Measurements from ENCODE around the gene PSMG3.
A peak's percentile ranks its signal among the peaks of the same experiment; 100 is the strongest.

The PSMG3 gene

DNA sequence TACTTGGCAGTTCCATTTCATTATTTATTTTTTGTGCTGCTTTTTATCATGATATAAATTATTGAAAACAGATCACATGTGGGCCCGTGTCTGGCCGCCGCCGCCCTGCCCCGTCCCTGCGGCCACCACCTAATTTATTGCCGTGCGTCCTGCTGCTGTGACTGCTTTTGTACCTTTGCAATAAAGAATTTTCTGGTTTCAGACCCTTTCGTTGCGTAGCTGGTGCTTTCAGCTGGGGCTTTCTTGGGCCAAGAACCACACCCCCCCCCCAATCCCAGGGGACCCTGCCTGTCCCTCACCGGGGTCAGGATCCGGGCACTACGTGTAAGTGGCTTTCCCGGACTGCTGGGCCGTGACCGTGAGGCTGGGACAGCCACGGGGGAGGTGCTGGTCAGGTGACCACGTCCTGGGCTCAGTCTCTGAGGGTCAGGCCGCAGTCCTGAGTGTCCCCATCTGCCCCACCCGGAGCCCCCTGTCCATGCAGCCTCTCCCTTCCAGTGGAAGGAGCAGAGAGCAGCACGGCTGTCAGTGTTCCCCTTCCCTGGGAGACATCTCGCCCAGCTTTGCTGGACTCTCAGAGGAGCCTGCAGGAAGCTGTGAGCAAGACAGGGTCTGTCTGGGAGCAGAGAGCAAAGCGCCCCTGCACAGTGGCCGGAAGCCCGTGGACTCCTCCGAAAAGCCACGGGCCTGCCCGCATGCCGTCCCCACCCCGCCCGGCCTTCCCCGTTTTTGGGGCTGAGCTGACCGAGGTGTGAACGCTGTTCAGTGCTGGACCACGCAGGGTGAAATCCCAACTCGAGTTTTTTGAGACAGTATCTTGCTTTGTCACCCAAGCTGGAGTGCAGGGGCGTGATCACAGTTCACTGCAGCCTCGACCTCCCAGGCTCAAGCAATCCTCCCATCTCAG, 26.7 kb downstream of the PSMG3 start:
- DNase-seq = no peak

DNA sequence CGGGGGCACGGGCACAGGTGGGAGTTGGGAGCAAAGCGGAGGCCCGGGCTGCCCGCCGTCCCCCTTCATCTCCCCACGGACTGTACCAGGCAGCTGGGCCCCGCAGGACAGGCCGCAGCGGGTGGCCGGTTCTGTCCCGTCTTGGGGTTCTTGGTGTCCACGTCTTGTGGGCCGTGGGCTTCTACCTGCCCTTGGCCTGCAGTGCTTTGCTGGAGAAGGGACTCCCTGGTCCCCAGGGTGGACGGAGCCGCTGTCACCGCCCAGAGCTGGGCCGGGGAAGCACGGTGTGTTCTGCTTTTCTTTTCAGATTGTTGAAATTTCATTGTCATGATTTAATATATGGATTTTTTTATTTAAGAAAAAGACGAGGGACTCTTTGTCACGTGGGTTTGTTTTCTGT, 27.5 kb downstream of the PSMG3 start:
- no peak for DNase-seq

DNA sequence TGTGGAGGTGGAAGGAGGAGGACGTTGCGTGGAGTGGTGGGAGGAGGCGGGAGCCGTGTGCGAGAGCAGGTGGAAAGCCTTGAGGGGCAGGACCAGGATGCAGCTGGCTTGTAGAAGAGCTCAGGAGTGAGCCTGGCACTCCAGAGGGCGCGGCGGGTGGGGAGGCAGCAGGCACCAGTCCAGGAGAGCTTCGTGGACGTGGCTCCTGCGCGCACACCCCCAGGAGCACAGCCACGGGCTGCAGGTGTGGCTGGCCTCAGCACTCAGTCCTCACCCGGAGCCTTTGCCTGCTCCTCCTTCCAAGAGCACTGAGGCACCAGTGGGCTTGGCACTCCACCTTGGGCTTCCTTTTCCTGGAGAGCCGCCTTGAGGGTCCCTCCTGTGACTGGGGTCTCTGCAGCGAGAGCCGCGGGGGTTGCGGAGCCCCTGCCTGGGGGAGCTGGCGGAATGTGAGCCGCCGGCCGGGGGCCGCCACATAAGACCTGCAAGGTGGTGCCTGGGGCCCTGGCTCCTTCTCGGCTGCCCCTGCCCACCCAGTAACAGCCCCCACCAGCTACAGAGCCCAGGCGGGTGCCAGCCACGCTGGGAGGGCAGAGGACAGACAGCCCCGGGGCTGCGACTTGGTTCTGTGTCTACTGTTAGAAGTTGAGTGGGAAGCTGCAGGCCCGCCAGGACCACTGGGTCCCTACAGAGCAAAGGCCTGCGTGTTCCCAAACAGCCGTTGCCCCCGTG, 28.2 kb downstream of the PSMG3 start:
- no peak for DNase-seq

DNA sequence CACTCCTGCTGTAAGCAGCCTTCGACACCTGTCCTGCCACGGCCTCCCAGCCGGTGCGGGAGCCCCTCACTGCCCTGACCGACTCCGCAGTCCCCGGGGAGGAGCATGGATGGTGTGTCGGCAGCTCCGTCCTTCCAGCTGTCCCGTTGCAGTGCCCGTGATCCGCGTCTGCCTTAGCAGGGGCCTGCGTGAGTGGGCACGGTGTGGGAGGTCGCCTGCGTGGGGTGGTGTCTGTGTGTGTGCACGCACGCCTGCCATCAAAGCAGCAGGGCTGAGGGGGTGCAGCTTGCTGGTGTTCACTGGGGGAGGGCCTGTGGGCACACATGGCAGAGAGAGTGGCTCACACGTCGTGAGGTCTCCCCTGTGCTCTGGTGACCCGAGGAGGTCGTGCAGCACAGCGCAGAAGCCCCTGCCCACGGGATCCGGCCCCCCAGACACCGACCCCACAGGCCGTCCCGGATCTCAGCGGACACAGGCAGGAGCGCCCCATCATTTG, 29.0 kb downstream of the PSMG3 start:
- no peak for DNase-seq

DNA sequence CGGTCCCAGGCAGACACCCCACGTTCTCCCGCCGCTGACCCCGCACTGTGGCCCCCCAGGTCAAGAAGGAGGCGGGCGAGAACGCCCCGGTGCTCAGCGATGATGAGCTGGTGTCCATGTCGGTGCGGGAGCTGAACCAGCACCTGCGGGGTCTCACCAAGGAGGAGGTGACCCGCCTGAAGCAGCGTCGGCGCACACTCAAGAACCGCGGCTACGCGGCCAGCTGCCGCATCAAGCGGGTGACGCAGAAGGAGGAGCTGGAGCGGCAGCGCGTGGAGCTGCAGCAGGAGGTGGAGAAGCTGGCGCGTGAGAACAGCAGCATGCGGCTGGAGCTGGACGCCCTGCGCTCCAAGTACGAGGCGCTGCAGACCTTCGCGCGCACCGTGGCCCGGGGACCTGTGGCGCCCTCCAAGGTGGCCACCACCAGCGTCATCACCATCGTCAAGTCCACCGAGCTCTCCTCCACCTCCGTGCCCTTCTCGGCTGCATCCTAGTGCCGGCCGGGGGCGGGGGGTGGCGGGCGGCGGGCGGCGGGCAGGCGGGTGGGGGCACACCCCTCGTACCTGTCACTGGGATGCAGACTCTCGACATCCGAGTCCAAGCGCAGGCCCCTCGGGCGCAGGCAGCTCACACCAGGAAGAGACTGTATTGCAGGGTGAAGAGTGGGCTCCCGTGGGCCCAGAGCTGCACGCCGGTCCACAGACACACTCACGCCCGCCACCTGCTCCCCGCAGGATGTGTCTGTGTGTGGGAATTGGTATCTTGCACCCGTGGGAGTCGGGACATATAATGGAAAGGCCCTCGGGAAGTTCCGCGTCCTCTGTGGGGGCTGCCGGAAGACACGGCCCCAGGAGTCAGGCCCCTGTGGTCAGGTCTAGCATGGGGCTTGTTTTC, 29.7 kb downstream of the PSMG3 start:
- DNase-seq = no peak

DNA sequence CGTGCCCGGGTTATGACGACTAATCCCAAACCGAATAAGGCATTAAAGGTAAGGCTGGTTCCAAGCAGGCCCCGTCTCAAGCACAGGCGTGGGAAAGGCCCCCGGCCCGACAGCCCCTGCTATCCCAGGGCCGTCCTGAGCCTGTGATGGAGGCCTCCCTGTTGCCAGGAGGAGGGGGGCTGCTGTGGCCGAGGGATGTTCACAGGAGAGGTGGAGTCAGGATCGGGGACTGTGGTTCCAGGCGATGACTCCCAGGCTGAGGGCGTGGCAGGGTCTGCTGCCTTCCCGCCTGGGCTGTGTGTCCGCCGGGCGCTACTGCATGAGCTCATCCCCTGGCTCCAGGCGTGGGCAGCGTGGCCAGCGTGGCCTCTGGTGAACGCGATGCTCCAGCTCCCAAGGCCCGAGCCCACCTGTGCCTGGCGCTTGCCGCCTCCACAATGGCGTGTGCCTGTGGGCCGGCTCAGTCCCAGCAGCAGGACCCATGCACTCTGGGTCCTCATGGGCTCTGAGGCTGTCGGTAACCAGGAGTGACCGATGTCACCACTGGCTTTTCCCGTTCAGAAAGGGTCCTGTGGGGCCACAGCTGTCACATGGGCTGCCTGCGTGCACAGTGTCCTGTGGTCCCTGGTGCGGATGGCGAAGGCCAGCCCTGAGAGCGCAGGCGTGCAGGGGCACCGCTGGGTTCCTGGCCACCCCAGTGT, 30.5 kb downstream of the PSMG3 start:
- no peak for DNase-seq

DNA sequence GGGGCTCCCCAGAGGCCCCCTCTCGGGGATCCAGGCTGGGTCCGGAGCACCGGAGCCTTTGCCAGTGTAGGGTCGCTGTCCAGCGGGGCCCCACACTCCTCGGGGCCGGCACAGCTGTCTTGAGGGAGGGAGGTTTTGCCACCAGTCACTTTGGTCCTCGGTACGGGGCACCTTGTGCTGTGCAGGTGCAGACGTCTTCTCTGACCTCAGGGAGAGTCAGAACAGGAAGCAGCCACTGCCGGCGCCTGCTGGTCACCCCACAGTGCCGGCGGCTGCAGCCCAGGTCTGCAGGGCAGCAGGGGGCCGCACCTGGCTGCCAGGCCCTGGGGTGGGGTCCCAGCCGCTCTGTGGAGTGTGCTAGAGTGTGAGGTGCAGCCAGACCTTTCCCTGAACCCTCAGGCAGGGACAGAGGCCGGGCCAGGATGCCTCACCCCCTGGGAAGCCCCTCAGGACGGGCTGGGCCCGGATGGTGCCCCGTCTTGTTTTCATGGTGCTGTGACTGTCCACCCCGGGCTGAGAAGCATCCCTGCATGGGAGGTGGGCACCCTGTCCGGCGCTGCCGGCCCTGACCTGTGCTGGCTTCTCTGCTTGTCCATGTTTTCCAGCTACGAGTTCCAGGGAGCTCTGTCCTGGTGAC, 31.2 kb downstream of the PSMG3 start:
- DNase-seq = no peak

DNA sequence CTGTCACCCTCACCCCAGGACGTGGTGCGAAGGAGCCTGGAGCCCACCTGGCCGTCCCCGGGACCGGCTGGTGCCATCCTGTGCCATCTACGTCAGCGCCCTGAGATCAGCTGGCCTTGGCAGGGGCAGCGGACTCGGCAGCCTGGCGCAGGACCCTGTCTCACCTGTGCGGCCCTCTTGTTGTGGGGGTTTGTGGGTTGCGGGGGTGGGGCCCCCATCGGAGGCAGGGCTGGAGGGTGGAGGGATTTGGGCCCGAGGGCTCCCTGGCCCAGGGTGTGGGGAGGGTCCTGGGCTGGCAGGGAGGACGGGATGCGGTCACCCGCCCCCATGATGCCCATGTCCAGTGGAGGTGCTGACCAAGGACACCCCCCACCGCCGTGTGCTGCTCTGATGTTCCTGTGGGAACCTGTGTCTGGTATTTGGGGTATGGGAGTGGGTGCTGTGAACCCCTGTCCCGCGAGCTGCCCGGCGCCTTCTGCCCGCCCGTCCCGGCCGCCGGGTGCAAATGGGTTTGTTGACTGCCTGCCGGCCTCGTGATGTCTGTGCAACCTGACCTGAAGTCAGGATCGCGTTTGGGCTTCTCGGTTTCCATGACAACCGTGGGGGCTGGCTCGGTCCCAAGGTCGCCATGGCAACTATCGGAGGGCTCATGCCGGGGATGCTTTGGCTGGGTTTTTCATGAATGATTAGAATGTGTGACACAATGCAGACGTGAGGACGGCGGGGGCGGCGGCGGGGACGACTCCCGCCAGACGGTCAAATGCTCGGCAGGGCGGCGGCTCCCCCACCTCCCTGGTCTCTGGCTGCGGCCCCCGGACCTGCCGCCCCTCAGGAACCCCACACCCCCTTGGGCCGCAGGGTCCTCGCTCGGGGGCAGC, 32.1 kb downstream of the PSMG3 start:
- peak; percentile 87 to 88 for DNase-seq

DNA sequence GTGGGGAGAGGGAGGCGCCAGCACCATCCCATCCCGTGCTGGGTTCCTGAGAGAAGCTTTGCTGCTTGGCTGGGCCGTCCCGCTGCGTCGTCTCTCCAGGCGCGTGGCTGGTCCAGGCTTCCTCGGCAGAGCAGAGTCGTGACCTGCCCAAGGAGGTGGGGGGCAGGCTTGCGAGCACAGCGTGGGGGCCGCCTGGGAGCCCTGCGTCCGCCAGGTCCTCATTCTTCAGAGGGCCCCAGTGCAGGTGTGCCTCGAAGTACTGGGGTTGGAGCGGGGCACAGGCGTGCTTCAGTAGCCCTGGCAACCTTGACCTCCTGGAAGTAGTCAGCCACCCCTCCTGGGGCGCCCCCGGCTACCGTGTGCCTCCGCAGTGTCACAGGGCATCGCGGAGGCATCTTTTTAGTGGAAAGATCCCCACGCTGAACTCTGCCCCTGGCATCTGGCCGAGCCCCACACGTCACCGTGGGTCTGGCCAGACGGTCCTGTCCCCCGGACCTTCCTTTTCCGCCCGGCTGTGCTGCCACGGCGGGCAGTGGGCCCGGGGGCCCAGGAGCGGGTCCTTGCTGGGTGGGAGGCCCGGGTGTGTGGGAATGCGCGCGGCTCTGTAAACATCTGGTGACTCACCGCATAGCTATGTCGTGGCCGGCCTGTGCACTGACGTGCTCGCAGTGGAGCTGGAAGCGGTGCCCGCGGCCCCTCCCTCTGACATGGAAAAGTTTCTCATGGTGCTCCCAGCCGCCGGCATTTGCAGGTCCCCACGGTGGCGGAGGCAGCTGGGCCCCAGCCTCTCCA, 32.9 kb downstream of the PSMG3 start:
- DNase-seq = peak; percentile 96 to 97

DNA sequence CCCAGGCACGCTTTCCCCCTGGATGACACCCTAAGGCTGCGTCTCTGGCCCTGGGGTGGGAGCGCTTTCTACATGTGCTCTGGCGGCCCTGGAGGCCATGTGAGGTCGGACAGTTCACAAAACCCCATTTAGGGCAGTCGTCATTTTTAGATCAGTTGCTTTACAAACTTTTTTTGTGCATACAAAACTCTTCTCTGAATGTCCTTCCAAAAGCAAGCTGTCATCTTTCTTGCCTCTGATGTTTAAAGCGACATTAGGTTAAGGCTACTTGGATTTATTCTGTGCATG, 33.4 kb downstream of the PSMG3 start:
- DNase-seq = no peak

DNA sequence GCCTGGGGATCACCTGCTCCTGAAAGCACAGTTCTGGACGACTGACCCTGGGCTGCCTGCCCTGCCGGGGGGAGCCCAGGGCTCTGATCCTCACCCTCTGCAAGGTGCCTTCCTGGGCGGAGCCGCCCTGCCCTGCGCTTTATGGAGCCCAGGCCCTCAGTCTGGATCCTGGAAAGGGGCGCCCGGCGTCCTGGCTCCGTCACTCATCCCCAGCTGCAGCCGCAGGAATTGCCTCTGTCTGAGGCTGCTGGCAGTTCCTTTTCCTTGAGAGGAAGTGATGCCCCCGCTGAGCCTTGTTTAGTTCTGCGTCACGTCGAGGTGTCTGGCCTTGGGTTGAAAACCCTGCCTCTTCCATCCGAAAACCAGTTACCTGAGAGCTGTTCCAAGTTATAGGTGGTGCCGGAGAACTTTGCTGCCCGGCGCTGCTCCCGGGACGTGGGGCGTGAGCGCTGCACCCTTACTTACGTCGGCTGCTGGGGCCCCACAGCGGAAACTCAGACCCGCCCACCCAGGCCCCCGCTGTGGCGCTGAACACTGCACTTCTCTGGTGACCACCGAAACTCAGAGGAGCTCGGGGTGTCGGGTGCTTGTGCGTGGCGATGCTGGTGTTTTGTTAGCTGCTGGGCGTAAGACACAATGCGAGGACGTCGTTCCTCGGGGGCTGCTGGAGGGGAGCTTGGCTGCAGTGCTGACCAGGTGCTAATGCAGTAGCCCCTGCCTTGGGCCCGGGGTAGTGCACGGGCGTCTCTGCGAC, 34.0 kb downstream of the PSMG3 start:
- no peak for DNase-seq

DNA sequence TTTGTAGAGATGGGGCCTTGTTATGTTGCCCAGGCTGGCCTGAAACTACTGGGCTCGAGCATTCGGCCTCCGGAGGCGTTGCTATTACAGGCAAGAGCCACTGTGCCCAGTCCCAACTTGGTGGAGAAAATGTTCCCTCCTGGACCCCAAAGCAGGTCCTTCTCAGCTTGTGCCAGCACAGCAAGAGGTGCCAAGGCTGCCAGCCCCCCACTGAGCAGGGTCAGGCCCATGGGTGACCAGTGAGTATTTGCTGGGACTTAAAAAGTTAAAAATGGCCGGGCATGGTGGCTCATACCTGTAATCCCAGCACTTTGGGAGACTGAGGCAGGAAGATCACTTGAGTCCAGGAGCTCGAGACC, 34.8 kb downstream of the PSMG3 start:
- DNase-seq = no peak

DNA sequence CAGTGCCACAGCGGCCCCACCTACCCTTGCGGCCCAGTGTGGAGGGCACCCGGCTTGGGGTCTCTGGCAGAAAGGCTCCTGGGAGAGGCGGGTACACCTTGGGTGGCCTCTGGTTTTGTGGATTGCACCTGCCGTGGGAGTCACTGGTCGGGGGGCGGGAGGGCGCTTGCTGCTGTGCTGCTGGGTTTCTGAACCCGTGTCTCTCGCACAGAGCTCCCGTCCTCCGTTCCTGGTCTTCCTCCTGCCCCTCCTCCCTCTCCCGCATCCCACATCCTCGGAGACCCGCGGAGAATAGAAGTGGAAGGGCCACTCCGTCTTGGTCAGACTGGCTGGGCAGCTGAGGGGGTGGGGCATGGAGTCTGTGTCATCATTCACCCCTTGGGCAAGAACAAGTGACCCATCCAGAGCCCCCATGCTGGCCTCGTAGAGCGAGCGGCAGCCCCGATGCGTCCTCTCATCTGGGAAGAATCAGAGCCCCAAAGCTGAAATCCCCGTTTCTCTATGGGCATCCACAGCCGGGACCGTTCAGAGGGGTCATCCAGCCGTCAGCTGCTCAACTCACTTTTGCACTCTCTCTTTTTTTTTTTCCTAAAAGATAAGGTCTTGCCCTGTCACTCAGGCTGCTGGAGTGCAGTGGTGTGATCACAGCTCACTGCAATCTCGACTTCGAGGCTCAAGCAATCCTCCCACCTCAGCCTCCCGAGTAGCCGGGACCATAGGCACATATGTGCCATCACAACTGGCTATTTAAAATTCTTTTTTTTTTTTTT, 35.3 kb downstream of the PSMG3 start:
- no peak for DNase-seq

DNA sequence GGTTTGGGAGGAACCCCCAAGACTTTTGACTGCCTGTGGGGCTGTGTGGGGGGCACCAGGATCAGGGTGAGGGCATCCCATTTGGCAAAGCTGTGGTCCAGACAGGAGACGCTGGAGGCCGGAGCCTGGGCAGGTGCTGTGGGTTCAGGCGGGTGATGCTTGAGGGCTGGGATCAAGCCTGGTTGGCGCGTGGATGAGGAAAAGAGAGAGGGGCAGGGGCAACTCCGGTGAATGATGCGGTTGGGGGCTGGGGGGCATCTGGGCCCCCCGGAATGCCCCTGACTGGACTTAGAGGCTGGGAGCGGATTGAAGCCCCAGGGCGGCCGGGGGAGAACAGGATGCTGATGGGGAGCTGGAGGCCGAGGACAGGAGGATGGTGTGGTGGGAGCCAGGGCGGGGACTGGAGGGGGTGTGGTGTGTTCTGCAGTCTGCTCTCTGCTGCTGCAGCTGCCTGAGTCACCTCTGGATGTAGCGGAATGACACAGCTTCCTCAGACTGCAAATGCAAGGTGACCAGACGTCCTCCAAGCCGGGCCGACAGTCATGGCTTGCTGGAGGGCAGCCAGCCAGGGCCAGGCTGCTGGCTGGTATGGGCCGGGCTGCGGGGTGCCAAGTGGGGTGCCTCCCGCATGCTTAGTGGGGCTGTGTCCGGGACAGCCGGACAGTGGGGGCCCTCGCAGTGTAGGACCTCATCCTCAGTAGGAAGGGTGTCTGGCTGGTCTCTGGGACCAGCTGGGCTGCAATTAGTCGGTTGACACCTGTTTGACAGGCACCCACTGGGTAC, 36.1 kb downstream of the PSMG3 start:
- peak; percentile 94 to 97 for DNase-seq

DNA sequence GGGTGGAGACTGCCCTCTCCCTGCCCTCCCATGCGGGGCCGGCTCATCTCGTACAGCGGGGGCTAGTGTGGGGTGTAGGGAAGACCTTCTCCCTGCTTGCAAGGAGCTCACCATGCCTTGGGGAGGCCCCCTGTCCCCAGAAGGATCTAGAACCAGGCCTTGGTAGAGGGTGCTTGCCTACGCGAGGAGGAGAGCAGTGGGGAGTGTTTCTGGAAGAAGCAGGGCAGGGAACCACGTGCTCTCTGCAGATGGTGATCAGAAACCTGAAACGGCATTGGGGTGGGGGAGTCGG, 36.6 kb downstream of the PSMG3 start:
- DNase-seq = peak in 1 of 2 experiments; percentile 68

DNA sequence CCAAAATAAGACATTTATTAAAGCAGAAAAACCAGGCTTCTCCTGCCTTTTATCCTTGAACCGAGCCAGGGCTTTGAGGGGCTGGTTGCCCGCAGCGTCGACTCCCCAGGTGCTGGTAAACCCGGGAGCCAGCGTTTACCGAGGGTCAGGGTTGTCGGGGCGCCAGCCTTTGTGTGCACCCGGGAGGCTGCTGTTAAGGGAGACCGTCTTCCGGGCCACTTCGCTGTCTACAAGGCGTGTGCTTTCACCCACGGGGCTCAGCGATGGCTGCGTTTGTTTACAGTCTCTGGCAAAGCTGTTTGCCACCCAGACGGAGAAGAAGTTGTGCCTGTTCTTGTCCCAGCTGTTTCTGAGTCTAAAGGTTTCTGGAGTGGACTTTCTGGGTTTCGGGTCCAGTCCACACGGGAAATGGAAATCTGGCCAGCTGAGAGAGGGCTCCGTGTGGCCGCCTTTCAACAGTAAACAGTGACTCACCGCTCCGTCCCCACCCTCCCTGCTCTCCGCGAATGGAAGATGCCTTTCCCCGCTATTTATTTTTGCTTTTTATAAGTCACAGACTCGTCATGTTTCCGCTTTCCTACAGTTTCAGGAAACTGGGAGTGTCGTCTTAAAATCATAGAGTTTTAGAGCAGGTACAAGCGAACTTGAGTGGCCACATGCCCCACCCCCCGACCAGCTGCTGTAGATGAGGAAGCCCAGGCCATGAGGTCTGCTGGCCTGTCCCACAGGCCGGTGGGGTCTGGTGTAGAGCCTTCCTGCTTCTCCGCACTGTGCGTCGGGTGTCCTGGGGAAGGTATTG, 37.2 kb downstream of the PSMG3 start:
- DNase-seq = peak; percentile 92 to 97

DNA sequence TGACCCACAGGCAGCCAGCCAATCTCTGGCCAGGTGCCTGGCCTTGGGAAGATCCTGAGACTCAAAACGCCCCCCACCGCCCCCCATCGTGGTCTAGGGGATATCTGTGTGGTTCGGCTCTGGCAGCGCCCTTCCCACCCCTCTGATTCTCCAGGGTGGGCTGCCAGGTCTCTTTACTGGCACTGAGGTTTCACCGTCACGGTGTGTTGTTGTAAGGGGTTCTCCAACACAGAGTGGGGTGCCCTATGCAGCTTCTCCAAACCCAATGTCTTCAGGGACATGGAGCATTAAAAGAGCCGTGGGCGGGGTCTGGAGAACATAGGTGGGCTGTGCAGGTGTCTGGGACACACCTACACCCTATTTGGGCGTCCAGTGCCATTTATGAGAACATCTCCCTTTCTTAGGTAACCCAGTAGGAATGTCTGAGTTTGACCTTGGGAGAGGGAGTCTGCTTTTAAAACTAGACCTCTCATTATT, 37.8 kb downstream of the PSMG3 start:
- no peak for DNase-seq

Measured in SW 1271 (cell line).